ENCODE data around the gene RIMS1.

GRCh38 chr6:72078096-72078495 is 191.7 kb downstream of the RIMS1 start:
- TF ChIP-seq CTCF (IDR thresholded peaks at IDR 0.05) (no peak), POLR2A (IDR thresholded peaks at IDR 0.05) (no peak)
